Stimulated activated CD4-positive, alpha-beta T cell treated with anti-CD3 and anti-CD28 coated beads, Interleukin-1b, Interleukin-23, amount 100 ng/mL, for 1 hour (primary cell): Measurements from ENCODE around the gene AGPAT3.
"Not testable (repeated sequence)": the region's sequence is repeated elsewhere in the genome, so short reads cannot be mapped to it uniquely, and the experiment has no call there.

Experiments used
- DNase-seq, 2 donors: peaks; one replicate each; pipeline ENCODE4 v3.0.0-alpha.2; 2020; ENCODE audit warnings: low read depth in 2 of 2

The AGPAT3 gene

DNA sequence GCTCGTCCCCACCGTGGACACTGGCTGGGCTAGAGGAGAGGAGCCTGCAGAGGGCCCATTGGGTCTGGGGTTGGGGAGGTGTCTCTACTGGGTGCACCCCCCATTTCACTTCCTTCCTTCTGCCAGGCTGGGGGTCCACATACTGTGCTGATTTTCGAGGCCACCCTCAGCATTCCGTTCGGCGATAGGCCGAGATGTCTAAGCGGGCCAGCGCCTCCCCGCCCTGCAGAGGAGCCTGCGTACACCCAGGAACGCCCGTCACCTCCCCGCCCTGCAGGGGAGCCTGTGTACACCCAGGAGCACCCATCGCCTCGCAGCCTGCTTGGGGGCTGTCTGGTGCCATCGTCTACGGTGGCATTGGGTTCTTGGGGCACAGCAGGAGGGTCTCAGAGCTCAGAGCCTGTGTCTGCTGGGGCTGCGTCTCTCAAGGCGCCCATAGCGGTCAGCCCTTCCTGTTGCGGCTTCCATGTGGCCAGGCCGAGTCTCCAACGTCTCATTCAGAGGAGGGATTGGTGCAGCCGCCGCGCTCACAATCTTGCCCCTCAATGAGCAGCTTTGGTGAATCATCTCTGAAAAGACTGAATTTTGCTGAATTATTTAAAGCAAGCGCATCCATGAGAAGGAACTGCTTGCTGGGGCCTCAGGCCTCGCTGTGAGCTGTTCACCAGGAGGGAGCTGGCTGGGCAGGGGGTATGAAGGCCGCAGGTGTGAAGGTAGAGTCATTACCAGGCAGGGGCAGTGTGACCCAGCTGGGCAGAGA, 30.7 kb upstream of the AGPAT3 start:
- DNase-seq = no peak

DNA sequence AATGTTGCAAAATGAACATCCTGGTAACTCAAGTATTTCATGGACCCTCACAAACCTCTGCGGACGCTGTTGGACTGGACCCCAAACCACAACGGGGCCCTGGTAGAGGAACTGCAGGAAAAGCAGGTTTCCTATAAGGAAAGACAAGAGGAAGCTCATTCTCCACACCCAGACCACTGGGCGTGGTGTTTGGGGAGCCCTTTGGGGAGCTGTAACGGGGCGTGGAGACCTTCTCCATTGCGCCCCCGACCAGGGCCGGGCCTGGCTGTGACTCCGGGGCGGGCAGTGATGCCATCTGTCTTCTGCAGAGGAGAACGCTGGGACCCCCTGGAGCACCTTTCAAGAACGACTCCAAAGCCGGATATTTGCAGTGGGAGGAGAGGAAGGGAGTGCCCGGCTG, 30.0 kb upstream of the AGPAT3 start:
- no peak for DNase-seq

DNA sequence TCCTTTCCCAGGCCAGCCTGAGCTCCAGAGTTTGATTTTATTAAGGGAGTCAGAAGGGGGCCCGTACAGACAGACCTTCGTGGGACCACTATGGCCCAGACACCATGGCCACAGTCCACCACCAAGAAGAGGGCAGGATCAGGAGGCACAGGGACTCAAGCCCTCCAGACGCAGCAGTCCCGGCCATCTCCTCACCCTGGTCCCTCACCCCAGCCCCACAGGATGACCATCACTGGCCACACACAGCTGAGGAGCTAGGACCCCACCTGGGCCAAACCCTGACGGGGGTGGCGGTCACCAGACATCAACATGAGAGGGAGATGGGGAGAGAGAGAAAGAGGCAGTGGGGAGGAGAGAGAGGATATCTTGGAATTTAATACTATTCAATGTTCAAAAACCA, 29.2 kb upstream of the AGPAT3 start:
- no peak for DNase-seq

DNA sequence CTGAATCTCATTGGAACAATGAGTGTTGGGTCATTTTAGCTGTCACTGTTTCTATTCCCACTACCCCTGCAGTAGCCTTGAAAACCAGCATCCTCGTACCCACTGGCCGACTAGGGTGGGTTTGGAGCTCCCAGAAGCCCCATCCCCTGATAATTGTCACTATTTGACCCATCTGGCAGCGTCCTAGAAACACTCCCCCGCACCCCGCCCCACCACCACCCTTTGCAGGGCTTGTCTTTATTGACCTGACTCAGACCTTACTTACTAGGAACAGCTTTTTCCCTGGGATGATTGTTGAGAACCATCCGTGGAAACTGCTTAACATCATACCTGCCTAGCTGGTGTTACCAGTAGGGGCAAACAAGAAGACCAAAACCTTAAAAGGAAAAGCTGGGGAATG, 28.4 kb upstream of the AGPAT3 start:
- no peak for DNase-seq

DNA sequence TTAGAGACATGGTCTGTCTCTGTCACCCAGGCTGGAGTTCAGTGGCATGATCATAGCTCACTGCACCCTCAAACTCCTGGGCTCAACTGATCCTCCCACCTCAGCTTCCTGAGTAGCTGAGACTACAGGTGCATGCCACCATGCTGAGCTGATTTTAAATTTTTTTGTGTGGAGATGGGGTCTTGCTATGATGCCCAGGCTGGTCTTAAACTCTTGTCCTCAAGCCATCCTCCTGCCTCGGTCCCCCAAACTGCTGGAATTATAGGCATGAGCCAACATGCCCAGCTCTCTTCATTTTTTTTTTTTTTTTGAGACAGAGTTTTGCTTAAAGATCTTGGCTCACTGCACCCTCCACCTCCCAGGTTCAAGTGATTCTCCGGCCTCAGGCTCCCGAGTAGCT, 24.8 kb upstream of the AGPAT3 start:
- DNase-seq = no peak

DNA sequence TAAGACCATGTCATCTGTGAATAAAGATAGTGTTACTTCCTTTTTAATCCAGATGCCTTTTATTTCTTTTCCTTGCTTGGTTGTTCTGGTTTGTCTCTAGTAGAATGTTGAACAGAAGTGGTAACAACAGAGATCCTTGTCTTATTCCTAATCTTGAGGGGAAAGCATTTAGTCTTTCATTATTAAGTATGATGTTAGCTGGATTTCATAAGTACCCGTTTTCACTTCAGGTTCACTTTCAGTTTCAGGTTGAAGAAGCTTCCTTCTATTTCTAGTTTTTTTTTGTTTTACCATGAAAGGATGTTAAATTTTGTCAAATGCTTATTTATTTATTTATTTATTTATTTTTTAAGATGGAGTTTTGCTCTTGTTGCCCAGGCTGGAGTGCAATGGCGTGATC, 22.3 kb upstream of the AGPAT3 start:
- DNase-seq = no peak

DNA sequence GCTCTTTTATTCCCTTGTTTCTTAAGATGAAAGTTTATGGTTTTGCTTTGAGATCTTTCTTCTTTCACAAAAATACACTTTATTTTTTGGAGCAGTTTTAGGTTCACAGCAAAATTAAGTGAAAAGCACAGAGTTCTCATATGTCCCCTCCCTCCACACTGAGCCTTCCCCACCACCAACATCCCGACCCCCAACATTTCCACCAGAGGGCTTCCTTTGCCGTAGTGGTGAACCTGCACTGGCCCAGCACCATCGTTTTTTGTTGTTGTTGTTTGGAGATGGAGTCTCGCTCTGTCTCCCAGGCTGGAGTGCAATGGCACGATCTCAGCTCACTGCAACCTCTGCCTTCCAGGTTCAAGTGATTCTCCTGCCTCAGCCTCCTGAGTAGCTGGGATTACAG, 20.1 kb upstream of the AGPAT3 start:
- DNase-seq = not testable (repeated sequence)

DNA sequence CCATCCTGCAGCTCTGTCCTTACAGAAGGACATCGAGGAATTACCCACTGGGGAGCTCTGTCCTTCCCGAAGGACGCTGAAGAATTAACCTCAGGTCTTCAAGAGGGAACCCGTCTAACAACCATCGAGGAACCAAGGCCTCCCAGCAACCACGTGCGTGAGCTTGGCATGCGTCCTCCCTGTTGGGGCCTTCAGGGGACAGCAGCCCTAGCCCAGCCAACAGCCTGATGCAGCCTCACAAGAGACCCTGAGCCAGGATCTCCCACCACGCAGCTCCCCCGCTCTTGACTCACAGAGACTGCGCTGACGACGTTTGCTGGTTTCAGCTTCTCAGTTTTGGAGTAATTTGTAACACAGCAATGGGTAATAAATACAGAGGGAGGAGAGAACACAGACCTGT, 19.6 kb upstream of the AGPAT3 start:
- DNase-seq = no peak

DNA sequence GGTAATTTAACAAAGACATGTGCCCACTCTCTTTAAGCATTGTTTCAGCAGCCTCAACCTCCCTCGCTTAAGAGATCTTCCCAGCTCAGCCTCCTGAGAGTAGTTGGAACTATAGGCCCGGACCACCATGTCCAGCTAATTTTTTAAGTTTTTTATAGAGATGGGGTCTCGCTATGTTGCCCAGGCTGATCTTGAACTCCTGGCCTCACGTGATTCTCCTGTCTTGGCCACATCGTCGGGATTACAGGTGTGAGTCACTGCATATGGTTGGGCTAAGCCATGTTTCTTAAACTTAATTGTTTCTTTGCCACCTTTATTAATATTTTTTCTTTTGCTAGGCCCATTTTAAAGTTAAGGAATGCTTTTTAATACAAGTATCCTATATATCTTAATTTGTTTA, 18.6 kb upstream of the AGPAT3 start:
- no peak for DNase-seq

DNA sequence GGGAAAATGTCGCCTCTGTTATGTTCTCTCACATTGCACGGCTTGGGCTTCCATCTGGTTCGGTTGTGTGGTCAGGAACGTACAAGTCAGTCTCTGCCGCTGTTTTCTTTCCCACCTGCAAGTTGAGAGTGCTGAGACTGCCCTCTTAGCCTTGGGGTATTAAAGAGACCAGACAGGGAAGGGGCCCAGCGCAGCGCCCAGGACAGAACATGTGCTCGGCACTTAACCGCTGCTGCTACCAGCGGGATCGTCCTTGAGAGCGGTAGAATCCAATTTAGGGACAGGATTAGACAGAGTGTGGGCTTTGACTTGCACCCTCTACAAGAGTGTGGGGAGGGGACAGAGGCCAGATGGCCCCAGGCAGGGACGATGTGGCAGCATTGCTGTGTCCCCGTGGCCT, 17.7 kb upstream of the AGPAT3 start:
- DNase-seq = no peak

DNA sequence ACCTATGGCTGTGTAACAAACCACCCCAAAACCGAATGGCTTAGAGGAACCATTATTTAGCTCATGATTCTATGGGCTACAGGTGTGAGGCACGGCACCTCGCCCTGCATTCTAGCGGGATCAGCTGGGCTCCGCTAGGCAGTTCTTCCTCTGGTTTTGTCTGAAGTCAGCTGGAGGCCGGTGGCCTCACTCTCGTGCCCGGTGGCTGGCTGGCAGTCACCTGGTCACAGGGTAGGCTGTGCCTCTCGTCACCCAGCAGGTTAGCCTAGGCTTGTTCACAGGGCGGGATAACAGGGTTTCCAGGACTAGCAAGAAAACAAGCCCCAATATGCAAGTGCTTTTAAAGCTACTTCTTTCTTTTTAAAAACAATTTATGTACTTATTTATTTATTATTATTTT, 16.3 kb upstream of the AGPAT3 start:
- no peak for DNase-seq

DNA sequence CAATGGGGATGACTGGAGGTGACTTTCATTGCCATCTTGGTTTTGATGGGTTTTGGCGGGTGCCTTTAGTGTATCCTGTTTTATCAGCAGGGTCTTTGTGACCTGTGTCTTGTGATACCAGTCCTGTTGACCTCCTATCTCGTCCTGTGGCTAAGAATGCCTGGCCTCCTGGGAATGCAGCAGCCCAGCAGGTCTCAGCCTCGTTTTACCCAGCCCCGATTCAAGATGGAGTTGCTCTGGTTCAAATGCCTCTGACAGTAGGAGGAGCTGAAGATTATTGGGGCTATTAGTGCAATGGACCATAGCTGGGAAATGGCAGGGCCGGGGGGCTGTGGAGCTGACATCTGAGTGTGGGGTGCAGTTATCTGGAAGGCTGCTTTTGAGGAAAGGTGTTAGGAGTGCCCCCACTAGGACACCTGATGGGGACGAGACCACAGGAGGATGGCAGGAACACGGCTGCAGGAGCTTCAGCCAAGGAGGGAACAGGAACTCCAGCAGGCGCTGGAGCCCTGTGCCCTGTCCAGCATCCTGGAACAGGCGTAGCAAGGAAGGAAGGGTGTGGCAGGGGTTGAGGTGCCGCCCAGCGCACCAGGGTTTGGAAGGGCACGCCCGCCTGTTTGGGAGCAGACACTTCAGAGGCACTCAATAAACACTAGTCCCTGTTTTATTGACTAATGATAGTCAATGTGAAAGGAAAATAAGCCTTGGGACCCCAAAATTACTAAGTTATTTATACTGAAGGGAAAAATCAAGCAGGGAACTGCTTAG, 15.3 kb upstream of the AGPAT3 start:
- no peak for DNase-seq

DNA sequence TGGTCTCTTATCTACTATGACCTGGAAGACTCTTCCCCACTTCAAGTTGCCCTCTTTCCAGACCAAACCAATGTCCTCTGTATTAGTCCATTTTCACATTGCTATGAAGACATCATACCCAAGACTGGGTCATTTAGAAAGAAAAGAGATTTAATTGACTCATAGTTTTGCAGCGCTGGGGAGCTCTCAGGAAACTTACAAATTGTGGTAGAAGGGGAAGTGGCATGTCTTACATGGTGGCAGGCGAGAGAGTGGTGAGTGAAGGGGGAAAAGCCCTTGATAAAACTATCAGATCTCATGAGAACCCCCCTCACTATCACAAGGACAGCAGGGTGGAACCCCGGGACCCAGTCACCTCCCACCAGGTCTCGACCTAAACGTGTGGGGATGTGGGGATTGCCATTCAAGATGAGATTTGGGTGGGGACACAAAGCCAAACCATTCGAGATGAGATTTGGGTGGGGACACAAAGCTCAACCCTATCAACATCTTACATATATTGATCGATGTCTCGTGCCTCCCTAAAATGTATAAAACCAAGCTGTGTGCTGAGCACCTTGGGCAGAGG, 14.2 kb upstream of the AGPAT3 start:
- no peak for DNase-seq

DNA sequence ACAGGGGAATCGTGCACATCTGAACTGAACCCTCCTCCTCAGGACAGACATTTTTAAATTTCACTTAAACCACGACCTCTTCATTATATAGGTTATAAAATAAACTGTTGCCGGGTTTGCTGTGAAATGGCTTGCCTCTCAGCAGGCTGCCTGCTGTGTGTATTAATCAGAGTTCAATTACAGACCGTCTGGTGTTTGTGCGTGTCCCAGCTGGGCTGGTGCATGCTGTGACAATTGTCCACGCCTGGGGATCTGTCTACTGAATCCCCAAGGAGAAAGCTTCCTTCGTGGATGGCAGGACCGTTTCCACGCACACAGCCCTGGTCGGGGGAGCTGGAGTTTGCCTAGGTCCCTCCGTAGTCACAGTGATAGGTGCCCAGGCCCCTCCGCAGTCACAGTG, 13.4 kb upstream of the AGPAT3 start:
- no peak for DNase-seq

DNA sequence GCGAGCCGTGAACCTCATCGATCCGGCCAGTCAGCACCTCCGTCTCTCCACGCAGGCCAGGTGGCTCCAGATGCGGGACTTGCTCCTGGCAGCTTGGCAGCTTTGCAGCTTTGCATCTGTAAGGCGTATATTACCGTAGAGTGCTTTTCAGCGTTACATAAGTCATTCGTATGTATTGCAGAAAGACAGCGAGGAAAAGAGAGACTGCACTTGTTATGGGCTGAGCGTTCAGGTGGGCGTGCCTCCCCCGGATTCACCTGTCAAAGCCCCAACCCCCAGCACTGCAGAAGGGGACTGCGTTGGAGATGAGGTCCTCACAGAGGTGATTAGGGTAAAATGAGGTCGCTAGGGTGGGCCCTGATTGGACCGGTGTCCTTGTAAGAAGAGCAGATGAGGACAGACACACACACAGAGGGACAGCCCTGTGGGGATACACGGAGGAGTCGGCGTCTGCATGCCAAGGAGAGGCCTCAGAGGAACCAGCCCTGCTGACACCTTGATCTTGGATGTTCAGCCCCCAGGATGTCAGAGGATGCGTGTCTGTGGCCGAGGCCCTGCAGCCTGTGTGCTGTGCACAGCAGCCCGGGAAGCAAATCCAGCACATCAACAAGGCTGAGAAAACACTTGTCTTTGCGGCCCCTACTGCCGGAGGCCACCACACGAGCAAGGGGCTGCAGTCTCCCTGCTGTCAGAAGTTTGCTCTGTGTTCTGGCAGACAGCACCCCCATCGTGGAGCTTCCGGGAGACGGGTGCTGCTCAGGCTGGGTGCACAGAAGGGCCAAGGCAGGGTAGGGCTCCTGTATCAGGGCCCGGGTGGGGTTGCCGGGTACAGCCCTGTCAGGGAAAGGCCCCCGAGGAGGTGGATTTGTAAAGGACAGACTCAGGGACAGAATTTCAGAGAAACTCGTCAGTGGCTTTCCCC, 10.9 kb upstream of the AGPAT3 start:
- DNase-seq = no peak

DNA sequence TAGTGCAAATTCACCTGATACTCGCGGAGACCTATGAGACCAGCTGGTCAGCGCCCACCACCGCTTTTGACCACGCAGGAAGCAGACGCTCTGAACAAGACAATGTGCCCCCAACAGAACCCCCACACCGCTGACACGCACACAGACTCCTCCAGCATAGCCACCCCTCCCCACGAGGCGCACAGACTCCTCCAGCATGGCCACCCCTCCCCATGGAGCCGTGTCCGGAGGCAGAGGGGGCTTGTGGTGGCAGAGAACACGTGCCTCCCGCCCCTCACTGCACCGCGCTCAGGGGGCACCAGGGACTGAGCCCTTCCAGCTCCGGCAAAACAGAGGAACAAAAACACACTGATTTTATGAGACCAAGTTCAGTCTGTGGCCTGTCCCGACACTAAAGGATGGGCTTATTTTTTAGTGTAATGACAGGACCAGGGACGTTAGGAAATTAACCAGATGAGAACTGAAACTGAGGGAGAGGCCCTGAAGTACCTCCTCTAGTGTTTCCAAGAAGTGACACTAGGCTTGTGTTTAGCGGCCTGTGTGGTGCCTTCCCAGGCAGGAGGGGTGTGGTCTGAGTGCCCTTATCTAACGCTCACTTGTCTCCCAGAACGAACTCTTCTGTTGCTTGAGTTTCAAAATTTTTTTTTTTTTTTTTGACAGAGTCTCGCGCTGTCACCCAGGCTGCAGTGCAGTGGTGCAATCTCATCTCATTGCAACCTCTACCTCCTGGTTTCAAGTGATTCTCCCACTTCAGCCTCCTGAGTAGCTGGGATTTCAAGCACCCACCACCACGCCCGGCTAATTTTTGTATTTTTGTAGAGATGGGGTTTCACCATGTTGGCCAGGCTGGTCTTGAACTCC, 10.0 kb upstream of the AGPAT3 start:
- no peak for DNase-seq

DNA sequence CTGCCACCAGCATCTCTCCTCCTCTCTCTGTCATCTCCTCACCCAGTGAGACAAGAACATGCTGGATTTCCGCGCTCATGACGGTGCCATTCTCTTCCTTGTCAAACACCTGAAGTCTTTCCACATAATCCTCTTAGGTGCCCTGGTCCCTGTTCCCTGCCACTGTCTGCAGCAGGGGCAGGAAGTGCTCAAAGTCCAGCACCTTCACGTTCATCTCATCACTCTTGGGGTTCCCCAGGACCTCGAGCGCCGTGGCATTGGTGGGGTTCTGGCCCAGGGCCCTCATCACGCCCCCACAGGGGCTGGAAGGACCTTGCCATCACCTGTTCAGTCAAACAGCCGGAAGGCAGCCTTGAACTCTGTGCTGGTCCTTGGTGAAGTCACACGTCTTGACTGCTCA, 9.1 kb upstream of the AGPAT3 start:
- no peak for DNase-seq

DNA sequence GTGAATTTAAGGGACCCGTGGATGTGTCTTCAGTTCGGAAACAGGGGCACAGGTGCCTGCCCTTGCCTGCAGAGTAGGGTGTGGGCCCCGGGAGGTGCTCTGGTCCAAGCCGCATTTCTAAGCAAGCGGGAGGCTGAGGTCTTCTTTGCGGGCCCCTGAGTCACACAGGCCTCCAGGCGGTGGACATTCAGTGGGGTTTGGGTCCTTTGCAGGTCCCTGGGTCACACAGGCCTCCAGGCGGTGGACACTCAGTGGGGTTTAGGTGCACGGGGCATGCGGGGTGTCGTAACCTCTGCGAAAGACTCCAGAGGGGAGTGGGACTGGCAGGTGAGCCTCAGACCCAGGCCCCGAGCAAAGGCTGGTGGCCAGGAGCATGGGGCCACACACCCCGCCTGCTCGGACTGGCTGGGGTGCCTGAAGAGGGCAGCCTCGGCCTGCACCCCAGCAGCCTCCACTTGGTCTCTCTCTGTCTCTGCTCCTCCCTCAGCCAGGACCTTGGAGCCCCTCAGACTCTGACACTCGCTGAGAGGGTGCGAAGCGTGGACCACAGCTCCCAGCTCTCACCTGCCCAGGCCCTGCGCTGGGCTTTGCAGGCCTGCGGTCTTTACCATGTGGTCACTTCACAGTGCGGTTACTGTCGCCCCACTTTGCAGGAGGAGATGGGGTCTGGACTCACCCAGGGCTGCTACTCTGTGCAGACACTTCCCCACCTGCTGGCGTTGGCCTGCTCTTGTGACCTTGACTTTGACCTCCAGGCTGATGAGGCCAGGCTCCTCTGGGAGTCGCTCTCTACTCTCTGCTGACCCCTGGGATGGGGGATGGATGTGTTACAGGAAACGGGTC, 6.0 kb upstream of the AGPAT3 start:
- DNase-seq = no peak

DNA sequence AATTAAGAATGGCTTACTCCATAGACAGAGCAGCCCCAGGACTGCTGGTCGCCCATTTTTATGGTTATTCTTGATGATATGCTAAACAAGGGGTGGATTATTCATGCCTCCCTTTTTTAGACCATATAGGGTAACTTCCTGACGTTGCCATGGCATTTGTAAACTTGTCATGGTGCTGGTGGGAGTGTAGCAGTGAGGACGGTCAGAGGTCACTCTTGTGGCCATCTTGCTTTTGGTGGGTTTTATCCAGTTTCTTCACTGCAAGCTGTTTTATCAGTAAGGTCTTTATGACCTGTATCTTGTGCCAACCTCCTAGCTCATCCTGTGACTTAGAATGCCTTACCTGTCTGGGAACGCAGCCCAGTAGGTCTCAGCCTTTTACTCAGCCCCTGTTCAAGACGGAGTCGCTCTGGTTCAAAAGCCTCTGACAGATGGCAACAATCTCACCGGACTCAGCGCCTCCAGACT, 5.2 kb upstream of the AGPAT3 start:
- DNase-seq = no peak

DNA sequence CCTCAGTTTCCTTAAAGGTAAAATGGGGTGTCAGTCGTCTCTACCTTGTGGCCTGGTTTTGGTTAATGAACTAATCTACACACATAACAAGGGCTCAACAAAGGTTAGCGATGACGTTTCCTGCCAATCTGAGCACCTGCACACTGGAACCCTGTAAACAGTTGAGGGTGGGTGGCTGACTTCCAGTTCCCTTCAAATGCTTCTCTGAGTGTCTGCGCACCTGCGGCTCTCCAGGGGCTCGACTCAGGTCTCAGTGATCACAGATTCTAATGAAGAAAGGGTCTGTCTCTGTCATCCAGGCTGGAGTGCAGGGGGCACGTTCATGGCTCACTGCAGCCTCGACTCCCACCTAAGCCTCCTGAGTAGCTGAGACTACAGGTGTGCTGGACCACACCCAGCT, 3.3 kb upstream of the AGPAT3 start:
- no peak for DNase-seq
